Measurements from ENCODE around the gene EMP1.

The EMP1 gene

DNA sequence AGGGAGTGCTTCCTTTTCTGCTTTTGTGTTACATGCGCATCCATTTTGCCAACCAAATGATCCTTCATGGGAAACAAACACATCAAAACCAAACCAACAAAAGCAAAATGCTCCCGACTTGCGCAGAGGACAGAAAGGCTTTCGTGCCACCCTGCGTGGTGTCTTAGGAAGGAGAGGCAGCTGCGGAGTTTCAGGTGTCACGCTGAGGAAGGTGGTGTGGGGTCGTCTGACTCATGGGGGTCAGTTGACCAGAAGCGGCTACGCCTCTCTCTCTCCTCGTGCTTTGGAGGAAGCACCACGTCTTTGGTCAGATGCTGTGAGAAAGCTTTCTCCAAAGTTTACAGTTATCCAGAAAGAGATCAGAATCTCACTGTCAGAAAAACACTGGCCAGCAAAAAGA is 7.9 kb downstream of the EMP1 start:
- peaks cover 19% of the 10 kb centered on the region for H3K27me3 ChIP-seq
- H3K36me3 ChIP-seq: no peaks in the 10 kb centered on the region
- H3K9me3 ChIP-seq: no peaks in the 10 kb centered on the region
- no peak overlapping the region for H3K4me3 ChIP-seq (ENCODE audit: low read depth in 1 of 2, low read length in 1 of 2)
- H3K27ac ChIP-seq: no peak overlapping the region
- TF ChIP-seq CTCF (IDR thresholded peaks at IDR 0.05): no peak
- H3K4me1 ChIP-seq (ENCODE audit: control insufficient read depth in 1 of 2, insufficient read depth in 1 of 2, low read depth in 1 of 2, low read length in 1 of 2): no peaks in the 10 kb centered on the region

GRCh38 chr12:13205809-13206559 is 9.5 kb downstream of the EMP1 start:
- no peak overlapping the region for H3K4me3 ChIP-seq (ENCODE audit: low read depth in 1 of 2, low read length in 1 of 2)
- H3K36me3 ChIP-seq: no peaks in the 10 kb centered on the region
- TF ChIP-seq CTCF (IDR thresholded peaks at IDR 0.05): no peak
- H3K27ac ChIP-seq: no peak overlapping the region
- H3K9me3 ChIP-seq: no peaks in the 10 kb centered on the region
- H3K4me1 ChIP-seq (ENCODE audit: control insufficient read depth in 1 of 2, insufficient read depth in 1 of 2, low read depth in 1 of 2, low read length in 1 of 2): no peaks in the 10 kb centered on the region
- peaks cover 25% of the 10 kb centered on the region for H3K27me3 ChIP-seq

GRCh38 chr12:13206560-13206897 is 10.0 kb downstream of the EMP1 start:
- Histone ChIP-seq H3K27ac (no peak overlapping the region), H3K36me3 (no peaks in the 10 kb centered on the region), H3K27me3 (peaks cover 20% of the 10 kb centered on the region), H3K4me3 (ENCODE audit: low read depth in 1 of 2, low read length in 1 of 2) (no peak overlapping the region), H3K9me3 (no peaks in the 10 kb centered on the region), H3K4me1 (ENCODE audit: control insufficient read depth in 1 of 2, insufficient read depth in 1 of 2, low read depth in 1 of 2, low read length in 1 of 2) (no peaks in the 10 kb centered on the region)
- no peak for TF ChIP-seq CTCF (IDR thresholded peaks at IDR 0.05)

DNA sequence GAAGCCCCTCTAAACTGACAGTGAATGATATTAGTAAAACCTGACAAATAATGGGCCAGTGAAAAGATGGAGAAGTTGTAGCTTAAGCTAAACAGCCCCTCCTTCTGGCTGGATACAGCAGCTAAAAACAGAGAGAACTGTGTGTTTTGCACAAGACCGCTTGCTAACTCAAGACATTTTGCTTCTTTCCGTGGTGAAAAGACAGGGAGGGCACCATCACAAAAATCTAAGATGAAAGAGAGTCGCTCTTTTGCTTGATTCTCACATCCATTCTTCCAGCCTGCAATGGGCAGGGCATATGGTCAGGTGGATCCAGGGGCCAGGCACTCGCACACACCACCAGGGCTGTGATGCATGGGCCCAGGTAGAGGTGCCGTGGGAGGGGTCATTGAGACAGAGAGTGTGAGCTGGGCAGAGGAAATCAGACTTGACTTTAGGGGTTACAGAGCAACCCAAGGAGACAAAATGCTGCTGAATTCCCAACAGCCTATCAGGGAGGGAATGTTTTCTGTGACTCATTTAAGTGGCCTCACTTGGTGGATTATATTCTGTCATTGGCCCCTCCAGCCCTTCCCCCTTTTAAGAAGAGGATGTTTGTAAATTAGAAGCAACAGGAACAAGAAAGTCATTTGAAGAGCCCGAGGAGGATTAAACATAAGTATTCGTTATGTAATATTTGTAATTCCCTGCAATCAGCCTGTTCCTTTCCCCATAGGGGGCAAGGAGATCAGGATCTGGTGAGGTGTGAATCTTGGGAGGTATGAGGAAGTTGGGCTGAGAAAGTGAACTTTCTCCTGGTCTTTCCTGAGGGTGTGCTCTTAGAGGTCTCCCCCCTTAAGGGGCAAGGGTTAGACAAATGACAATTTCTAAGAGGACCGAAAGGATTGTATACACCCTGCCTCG is 12.3 kb downstream of the EMP1 start:
- Histone ChIP-seq H3K27me3 (peaks cover 19% of the 10 kb centered on the region), H3K27ac (no peak overlapping the region), H3K4me3 (ENCODE audit: low read depth in 1 of 2, low read length in 1 of 2) (no peak overlapping the region), H3K4me1 (ENCODE audit: control insufficient read depth in 1 of 2, insufficient read depth in 1 of 2, low read depth in 1 of 2, low read length in 1 of 2) (no peaks in the 10 kb centered on the region), H3K36me3 (no peaks in the 10 kb centered on the region), H3K9me3 (no peaks in the 10 kb centered on the region)
- TF ChIP-seq CTCF (IDR thresholded peaks at IDR 0.05): no peak

GRCh38 chr12:13209436-13210235 is 13.1 kb downstream of the EMP1 start:
- no peak for TF ChIP-seq CTCF (IDR thresholded peaks at IDR 0.05)
- H3K27ac ChIP-seq: no peak overlapping the region

More at GRCh38 chr12:13209436-13210235, 13.1 kb downstream of the EMP1 start:
- no peaks in the 10 kb centered on the region for H3K9me3 ChIP-seq
- no peak overlapping the region for H3K4me3 ChIP-seq (ENCODE audit: low read depth in 1 of 2, low read length in 1 of 2)
- H3K36me3 ChIP-seq: no peaks in the 10 kb centered on the region
- H3K27me3 ChIP-seq: peaks cover 18% of the 10 kb centered on the region
- no peaks in the 10 kb centered on the region for H3K4me1 ChIP-seq (ENCODE audit: control insufficient read depth in 1 of 2, insufficient read depth in 1 of 2, low read depth in 1 of 2, low read length in 1 of 2)

All from neutrophil (primary cell).